Astrocyte (in vitro differentiated cells and primary cell): ENCODE data around the gene CFAP157.

Source experiments
- EZH2 ChIP-seq: IDR thresholded peaks from 2 replicates; pipeline ENCODE4 v1.6.1; 2012; ENCODE audit warnings: mild to moderate bottlenecking, low read length, inconsistent platforms; ENCODE audit not compliant: insufficient read depth
- TF ChIP-seq, protein P1 (sequence below): IDR thresholded peaks from 2 replicates; pipeline ENCODE4 v1.5.1; 2011; ENCODE audit warnings: low read depth, mild to moderate bottlenecking, inconsistent platforms, low read length, moderate library complexity; ENCODE audit not compliant: insufficient read depth

DNA sequence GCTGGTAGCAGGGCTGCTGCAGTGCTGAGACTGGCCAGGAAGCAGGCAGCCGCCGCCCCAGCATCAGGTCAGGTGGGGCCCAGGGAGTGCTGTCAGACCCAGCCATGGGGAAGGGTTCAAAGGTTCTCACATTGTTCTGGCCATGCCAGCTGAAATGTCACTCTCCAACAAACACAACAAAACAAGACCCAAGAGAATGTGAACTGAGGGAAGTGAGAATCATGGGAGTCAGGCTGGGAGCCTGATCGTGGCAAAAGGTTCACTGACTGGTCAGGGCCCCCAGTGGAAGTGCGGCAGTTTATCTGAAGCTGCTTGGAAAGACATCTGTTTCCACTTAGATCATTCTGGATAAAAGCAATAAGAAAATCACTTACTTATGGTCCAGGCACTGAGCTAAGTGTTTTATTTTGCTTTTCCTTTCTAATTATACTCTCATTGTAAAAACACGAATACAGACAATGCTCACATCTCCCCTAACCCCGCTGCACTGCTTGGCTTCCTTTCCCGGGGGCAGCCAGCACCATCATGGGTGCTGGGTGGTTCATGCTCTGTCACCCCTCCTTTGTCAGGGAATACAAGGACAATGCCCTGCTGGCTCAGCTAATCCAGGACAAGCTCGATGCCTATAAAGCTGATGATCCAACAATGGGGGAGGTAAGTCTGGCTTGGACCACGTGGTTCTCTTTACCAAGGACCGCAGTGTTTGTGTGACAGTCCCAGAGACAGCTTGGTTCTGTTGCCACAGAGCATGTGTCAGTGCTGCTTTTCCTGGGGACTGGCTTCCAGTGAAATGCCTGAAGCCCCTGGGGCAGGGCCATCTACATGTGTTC, 41.9 kb upstream of the CFAP157 start:
- TF ChIP-seq, protein P1, sequence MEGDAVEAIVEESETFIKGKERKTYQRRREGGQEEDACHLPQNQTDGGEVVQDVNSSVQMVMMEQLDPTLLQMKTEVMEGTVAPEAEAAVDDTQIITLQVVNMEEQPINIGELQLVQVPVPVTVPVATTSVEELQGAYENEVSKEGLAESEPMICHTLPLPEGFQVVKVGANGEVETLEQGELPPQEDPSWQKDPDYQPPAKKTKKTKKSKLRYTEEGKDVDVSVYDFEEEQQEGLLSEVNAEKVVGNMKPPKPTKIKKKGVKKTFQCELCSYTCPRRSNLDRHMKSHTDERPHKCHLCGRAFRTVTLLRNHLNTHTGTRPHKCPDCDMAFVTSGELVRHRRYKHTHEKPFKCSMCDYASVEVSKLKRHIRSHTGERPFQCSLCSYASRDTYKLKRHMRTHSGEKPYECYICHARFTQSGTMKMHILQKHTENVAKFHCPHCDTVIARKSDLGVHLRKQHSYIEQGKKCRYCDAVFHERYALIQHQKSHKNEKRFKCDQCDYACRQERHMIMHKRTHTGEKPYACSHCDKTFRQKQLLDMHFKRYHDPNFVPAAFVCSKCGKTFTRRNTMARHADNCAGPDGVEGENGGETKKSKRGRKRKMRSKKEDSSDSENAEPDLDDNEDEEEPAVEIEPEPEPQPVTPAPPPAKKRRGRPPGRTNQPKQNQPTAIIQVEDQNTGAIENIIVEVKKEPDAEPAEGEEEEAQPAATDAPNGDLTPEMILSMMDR = no peak
- TF ChIP-seq EZH2 = no peak
